Measurements from ENCODE around the gene PTEN. TPM values are rescaled to one million over a fixed set of nuclear protein-coding genes. Genes with fewer than 3 reads are reported as not detected.
"Not testable (repeated sequence)": the region's sequence is repeated elsewhere in the genome, so short reads cannot be mapped to it uniquely, and the experiment has no call there.

Gene PTEN
- total RNA-seq, 4 donors from 2014 or later = 69.1 to 141 (median 91.8) TPM

GRCh38 chr10:87860156-87860795 is 3.1 kb upstream of the PTEN start:
- Histone ChIP-seq H3K27ac (no peak overlapping the region), H3K9me3 (no peaks in the 10 kb centered on the region), H3K4me3 (no peak overlapping the region), H3K4me1 (peaks cover 18% of the 10 kb centered on the region), H3K27me3 (no peaks in the 10 kb centered on the region), H3K36me3 (no peaks in the 10 kb centered on the region)
- TF ChIP-seq EP300 (IDR thresholded peaks at IDR 0.05) (no peak), CTCF (IDR thresholded peaks at IDR 0.05) (peak in 1 of 2 donors; percentile 48)
- 38% methylated on average over 3 of the region's 3 CpGs for WGBS
- no peak for DNase-seq (ENCODE audit: low spot score in 2 of 2)

GRCh38 chr10:87860816-87861403 is 2.5 kb upstream of the PTEN start:
- Histone ChIP-seq H3K27ac (peak overlapping the region; percentile 97), H3K36me3 (no peaks in the 10 kb centered on the region), H3K4me3 (peak overlapping the region; percentile 90), H3K27me3 (no peaks in the 10 kb centered on the region), H3K9me3 (no peaks in the 10 kb centered on the region), H3K4me1 (peaks cover 21% of the 10 kb centered on the region)
- TF ChIP-seq EP300 (IDR thresholded peaks at IDR 0.05) = no peak
- no peak for TF ChIP-seq POLR2A (IDR thresholded peaks at IDR 0.05)
- TF ChIP-seq POLR2AphosphoS5 (IDR thresholded peaks at IDR 0.05) = no peak
- no peak for TF ChIP-seq CTCF (IDR thresholded peaks at IDR 0.05)
- WGBS = 73% methylated on average over 4 of the region's 4 CpGs
- no peak for DNase-seq (ENCODE audit: low spot score in 2 of 2)

DNA sequence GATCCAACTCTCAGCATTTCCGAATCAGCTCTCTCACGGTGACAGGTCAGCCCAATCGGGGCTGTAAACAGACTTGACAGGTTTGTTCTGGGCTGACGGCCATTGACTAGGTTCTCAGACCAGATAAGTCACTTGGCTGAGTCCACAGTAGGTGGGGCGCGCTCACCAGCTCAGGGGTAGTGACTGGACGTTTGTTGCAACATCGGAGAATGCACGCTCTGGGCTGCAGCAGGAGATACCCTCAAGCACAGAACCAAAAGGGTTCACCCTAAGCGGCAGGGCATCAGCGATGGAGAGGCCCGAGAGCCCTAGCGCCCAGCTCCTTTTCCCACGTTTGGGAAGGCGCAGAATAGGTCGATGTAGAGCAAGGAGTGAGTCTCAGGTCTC is 1.9 kb upstream of the PTEN start:
- H3K4me3 ChIP-seq = peak overlapping the region; percentile 90
- DNase-seq (ENCODE audit: low spot score in 2 of 2) = peak; percentile 88 to 90
- H3K27me3 ChIP-seq = no peaks in the 10 kb centered on the region
- 13% methylated on average over 4 of the region's 16 CpGs for WGBS
- no peaks in the 10 kb centered on the region for H3K9me3 ChIP-seq
- TF ChIP-seq POLR2A (IDR thresholded peaks at IDR 0.05) = no peak
- no peak for TF ChIP-seq EP300 (IDR thresholded peaks at IDR 0.05)
- no peak for TF ChIP-seq POLR2AphosphoS5 (IDR thresholded peaks at IDR 0.05)
- TF ChIP-seq CTCF (IDR thresholded peaks at IDR 0.05) = no peak
- H3K4me1 ChIP-seq = peaks cover 22% of the 10 kb centered on the region
- no peaks in the 10 kb centered on the region for H3K36me3 ChIP-seq
- peak overlapping the region; percentile 97 for H3K27ac ChIP-seq

- TF ChIP-seq CTCF (IDR thresholded peaks at IDR 0.05) = no peak
- peak in 1 of 2 donors; percentile 3 for TF ChIP-seq POLR2A (IDR thresholded peaks at IDR 0.05)
- TF ChIP-seq POLR2AphosphoS5 (IDR thresholded peaks at IDR 0.05) = peak in 2 of 3 donors; percentile 85 to 88
- TF ChIP-seq EP300 (IDR thresholded peaks at IDR 0.05) = no peak
- Histone ChIP-seq H3K27me3 (no peaks in the 10 kb centered on the region), H3K36me3 (no peaks in the 10 kb centered on the region), H3K27ac (peak overlapping the region; percentile 97), H3K4me1 (peaks cover 22% of the 10 kb centered on the region), H3K4me3 (peak overlapping the region; percentile 90), H3K9me3 (no peaks in the 10 kb centered on the region)
- DNase-seq (ENCODE audit: low spot score in 2 of 2) = peak; percentile 97 to 98
- under 1% methylated on average over 32 of the region's 57 CpGs for WGBS
Observed at GRCh38 chr10:87861953-87862678, 1.3 kb upstream of the PTEN start.

DNA sequence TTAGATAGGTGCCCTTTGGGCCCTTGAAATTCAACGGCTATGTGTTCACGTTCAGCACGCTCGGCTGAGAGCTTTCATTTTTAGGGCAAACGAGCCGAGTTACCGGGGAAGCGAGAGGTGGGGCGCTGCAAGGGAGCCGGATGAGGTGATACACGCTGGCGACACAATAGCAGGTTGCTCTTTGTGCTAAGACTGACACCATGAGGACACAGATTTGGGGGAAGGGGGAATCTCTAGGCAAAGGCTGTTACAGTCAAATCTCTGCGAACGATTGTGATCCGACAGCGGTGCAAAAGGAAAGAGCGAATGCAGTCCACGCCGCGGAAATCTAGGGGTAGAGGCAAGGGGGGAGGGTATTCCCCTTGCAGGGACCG is 759 bp upstream of the PTEN start:
- H3K4me1 ChIP-seq = peaks cover 22% of the 10 kb centered on the region
- H3K27ac ChIP-seq = peak overlapping the region; percentile 97
- no peaks in the 10 kb centered on the region for H3K27me3 ChIP-seq
- no peak for DNase-seq (ENCODE audit: low spot score in 2 of 2)
- TF ChIP-seq EP300 (IDR thresholded peaks at IDR 0.05) = no peak
- TF ChIP-seq POLR2AphosphoS5 (IDR thresholded peaks at IDR 0.05) = no peak
- no peak for TF ChIP-seq POLR2A (IDR thresholded peaks at IDR 0.05)
- TF ChIP-seq CTCF (IDR thresholded peaks at IDR 0.05) = no peak
- no peaks in the 10 kb centered on the region for H3K36me3 ChIP-seq
- no peaks in the 10 kb centered on the region for H3K9me3 ChIP-seq
- peak overlapping the region; percentile 90 for H3K4me3 ChIP-seq
- WGBS = 0% methylated on average over 21 of the region's 21 CpGs

DNA sequence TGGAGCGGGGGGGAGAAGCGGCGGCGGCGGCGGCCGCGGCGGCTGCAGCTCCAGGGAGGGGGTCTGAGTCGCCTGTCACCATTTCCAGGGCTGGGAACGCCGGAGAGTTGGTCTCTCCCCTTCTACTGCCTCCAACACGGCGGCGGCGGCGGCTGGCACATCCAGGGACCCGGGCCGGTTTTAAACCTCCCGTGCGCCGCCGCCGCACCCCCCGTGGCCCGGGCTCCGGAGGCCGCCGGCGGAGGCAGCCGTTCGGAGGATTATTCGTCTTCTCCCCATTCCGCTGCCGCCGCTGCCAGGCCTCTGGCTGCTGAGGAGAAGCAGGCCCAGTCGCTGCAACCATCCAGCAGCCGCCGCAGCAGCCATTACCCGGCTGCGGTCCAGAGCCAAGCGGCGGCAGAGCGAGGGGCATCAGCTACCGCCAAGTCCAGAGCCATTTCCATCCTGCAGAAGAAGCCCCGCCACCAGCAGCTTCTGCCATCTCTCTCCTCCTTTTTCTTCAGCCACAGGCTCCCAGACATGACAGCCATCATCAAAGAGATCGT is 598 bp downstream of the PTEN start:
- not testable (repeated sequence) for H3K9me3 ChIP-seq; H3K27me3 ChIP-seq; DNase-seq (ENCODE audit: low spot score in 2 of 2); H3K36me3 ChIP-seq
- WGBS = 0% methylated on average over 3 of the region's 47 CpGs
- H3K27ac ChIP-seq = peak overlapping the region; percentile 97
- peak overlapping the region; percentile 90 for H3K4me3 ChIP-seq
- H3K4me1 ChIP-seq = peaks cover 36% of the 10 kb centered on the region
